ENCODE results near the gene KLHL7. TPM values are rescaled to one million over a fixed set of nuclear protein-coding genes. Genes with fewer than 3 reads are reported as not detected.

Gene KLHL7
- total RNA-seq, 4 donors from 2014 or later: 9.2 to 27.4 (median 25.3) TPM

- Histone ChIP-seq H3K27ac (no peak overlapping the region), H3K36me3 (no peaks in the 10 kb centered on the region), H3K9me3 (no peaks in the 10 kb centered on the region), H3K4me3 (no peak overlapping the region), H3K4me1 (peaks cover 0 to 17% (median 2%) of the 10 kb centered on the region in 4 donors), H3K27me3 (no peaks in the 10 kb centered on the region)
- 94% methylated on average over 5 of the region's 5 CpGs; no CpG with 5 or more reads in 1 of the 2 donors for WGBS, 2 donors (ENCODE audit: low coverage in 1 of 2)
- no peak for DNase-seq
- TF ChIP-seq CTCF (IDR thresholded peaks at IDR 0.05): no peak
- TF ChIP-seq EP300 (IDR thresholded peaks at IDR 0.05; ENCODE audit: low read depth): no peak
- no peak for TF ChIP-seq POLR2AphosphoS5 (IDR thresholded peaks at IDR 0.05)
- TF ChIP-seq POLR2A (IDR thresholded peaks at IDR 0.05): no peak
- intact Hi-C loops (cut with DNase I; ENCODE audit: low total_unique reads) (no loop called here), in situ Hi-C loops (cut with MboI; ENCODE audit: low pct_ligation_motif_present in 1 of 4, low pct_unique_long_range_greater_than_20kb in 1 of 4, low sequenced_read_pairs in 3 of 4) (no loop called here)
Observed at GRCh38 chr7:23214423-23214822, 108.8 kb downstream of the KLHL7 start.

GRCh38 chr7:23214938-23215337 is 109.4 kb downstream of the KLHL7 start:
- 91 to 100% methylated on average over 3 to 6 of the region's 6 CpGs for WGBS, 2 donors (ENCODE audit: low coverage in 1 of 2)
- no peak for TF ChIP-seq EP300 (IDR thresholded peaks at IDR 0.05; ENCODE audit: low read depth)
- intact Hi-C loops (cut with DNase I; ENCODE audit: low total_unique reads): no loop called here

GRCh38 chr7:23216021-23216420 is 110.4 kb downstream of the KLHL7 start:
- Histone ChIP-seq H3K4me1 (peaks cover 0 to 17% (median 2%) of the 10 kb centered on the region in 4 donors), H3K4me3 (no peak overlapping the region), H3K36me3 (no peaks in the 10 kb centered on the region), H3K27ac (no peak overlapping the region), H3K27me3 (no peaks in the 10 kb centered on the region), H3K9me3 (no peaks in the 10 kb centered on the region)
- peak; percentile 26 for DNase-seq
- in situ Hi-C loops (cut with MboI; ENCODE audit: low pct_ligation_motif_present in 1 of 4, low pct_unique_long_range_greater_than_20kb in 1 of 4, low sequenced_read_pairs in 3 of 4): no loop called here
- intact Hi-C loops (cut with DNase I; ENCODE audit: low total_unique reads): loop anchor here (2.0 kb wide), 1 partner anchor 19 kb away; no protein-coding TSS in a partner anchor
- TF ChIP-seq CTCF (IDR thresholded peaks at IDR 0.05) (no peak), POLR2A (IDR thresholded peaks at IDR 0.05) (no peak), POLR2AphosphoS5 (IDR thresholded peaks at IDR 0.05) (no peak), EP300 (IDR thresholded peaks at IDR 0.05; ENCODE audit: low read depth) (no peak)
- 67% methylated on average over 2 of the region's 2 CpGs; no CpG with 5 or more reads in 1 of the 2 donors for WGBS, 2 donors (ENCODE audit: low coverage in 1 of 2)

More at GRCh38 chr7:23214938-23215337, 109.4 kb downstream of the KLHL7 start:
- no peaks in the 10 kb centered on the region for H3K27me3 ChIP-seq
- H3K4me3 ChIP-seq: no peak overlapping the region
- no peaks in the 10 kb centered on the region for H3K36me3 ChIP-seq
- H3K9me3 ChIP-seq: no peaks in the 10 kb centered on the region
- DNase-seq: no peak
- H3K4me1 ChIP-seq: peaks cover 0 to 17% (median 2%) of the 10 kb centered on the region in 4 donors
- in situ Hi-C loops (cut with MboI; ENCODE audit: low pct_ligation_motif_present in 1 of 4, low pct_unique_long_range_greater_than_20kb in 1 of 4, low sequenced_read_pairs in 3 of 4): no loop called here
- H3K27ac ChIP-seq: no peak overlapping the region

- TF ChIP-seq CTCF (IDR thresholded peaks at IDR 0.05) (no peak), POLR2AphosphoS5 (IDR thresholded peaks at IDR 0.05) (no peak), EP300 (IDR thresholded peaks at IDR 0.05; ENCODE audit: low read depth) (no peak), POLR2A (IDR thresholded peaks at IDR 0.05) (no peak)
- WGBS, 2 donors (ENCODE audit: low coverage in 1 of 2): 48 to 56% methylated on average over 3 of the region's 3 CpGs
- intact Hi-C loops (cut with DNase I; ENCODE audit: low total_unique reads): no loop called here
- in situ Hi-C loops (cut with MboI; ENCODE audit: low pct_ligation_motif_present in 1 of 4, low pct_unique_long_range_greater_than_20kb in 1 of 4, low sequenced_read_pairs in 3 of 4): no loop called here
- H3K27me3 ChIP-seq: no peaks in the 10 kb centered on the region
- peaks cover 0 to 3% (median 0%) of the 10 kb centered on the region in 4 donors for H3K4me1 ChIP-seq
- H3K4me3 ChIP-seq: no peak overlapping the region
- no peaks in the 10 kb centered on the region for H3K36me3 ChIP-seq
- H3K27ac ChIP-seq: no peak overlapping the region
- DNase-seq: no peak
- H3K9me3 ChIP-seq: no peaks in the 10 kb centered on the region
Observed at GRCh38 chr7:23218196-23218595, 112.6 kb downstream of the KLHL7 start.
